ENCODE measurements around the gene NLRP3.
"Not testable (repeated sequence)": the region's sequence is repeated elsewhere in the genome, so short reads cannot be mapped to it uniquely, and the experiment has no call there.

The NLRP3 gene

DNA sequence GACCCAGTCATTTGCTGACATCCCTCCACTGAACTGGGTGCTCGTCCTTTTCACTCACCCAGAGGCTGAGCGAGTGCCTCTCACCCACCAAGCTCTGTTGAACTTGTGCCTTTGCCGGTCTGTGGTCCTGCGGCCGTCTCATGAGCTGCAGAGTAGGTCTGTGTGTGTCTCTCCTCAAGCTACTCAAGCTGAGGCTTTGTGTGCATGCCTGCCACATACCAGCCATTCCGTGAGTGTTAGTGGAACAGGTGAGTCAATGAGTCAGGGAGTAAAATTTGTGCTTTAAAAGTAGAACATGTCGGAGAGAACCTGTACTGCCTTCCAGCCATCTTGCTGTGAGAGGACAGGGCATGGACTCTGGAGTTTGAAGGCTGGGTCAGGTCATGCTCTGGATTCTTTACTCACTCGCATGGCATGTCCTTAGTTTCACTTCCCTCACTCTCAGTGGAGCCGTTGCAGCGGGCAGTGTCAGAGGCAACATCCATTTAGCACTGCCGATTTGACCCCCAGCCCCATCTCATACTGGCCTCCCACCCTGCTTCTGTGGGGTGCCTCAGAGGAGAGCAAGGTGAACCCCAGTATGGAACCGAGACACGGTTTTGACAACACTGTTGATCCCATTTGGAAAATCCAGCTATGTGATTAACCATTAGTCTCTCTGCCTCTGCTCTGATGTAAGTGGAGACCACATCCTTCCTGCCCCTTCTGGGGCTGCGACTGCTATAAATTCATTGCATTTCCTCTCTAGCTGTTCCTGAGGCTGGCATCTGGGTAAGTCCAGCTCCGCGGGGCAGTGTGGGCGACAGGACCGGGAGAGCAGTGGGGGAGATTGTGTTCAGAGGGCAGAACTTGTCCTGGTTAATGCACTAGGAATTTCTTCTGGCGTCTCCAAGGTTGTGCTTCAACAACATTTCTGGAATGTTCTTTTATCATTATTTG is at the start of gene NLRP3:
NLRP3 (plus strand) TSS at position 751 of the 939 bp plus-strand sequence. CDS start 2,628 bp downstream, outside the sequence.
- Histone ChIP-seq H3K4me1 (peaks cover 51 to 91% (median 72%) of the 10 kb centered on the region in 10 experiments), H3K9ac (peak within 1 kb of the TSS; percentile 87 to 98 (median 95)), H3K36me3 (peaks cover 27 to 41% (median 36%) of the 10 kb centered on the region in 11 experiments), H3K4me2 (peak within 1 kb of the TSS; percentile 83 to 99 (median 94)), H3K4me3 (peak within 1 kb of the TSS; percentile 70 to 96 (median 87)), H3K27me3 (no peaks in the 10 kb centered on the region), H4K20me1 (peaks cover 15 to 43% (median 36%) of the 10 kb centered on the region in 11 experiments), H3K9me3 (replicated peaks in 1 of 11) (peaks cover 0 to 25% (median 20%) of the 10 kb centered on the region in 11 experiments; a peak in 15 of 22 replicates), H3K27ac (peak within 1 kb of the TSS; percentile 82 to 99 (median 97))
- TF ChIP-seq Cebpa-rat (IDR thresholded peaks at IDR 0.05) = peak in 8 of 11 experiments; percentile 23 to 70 (median 44); a peak in 10 of 22 replicates

DNA sequence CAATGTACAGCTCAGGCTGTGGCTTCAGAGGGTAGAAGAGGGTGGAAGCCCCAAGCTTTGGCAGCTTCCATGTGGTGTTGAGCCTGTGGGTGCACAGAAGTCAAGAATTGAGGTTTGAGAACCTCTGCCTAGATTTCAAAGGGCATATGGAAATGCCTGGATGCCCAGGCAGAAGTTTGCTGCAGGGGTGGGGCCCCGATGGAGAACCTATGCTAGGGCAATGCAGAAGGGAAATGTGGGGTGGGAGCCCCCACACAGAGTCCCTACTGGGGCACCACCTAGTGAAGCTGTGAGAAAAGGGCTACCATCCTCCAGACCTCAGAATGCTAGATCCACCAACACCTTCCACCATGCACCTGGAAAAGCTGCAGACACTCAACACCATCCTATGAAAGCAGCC is 49.6 kb upstream of the NLRP3 start:
- Histone ChIP-seq H3K36me3 (peaks cover 0 to 13% (median 0%) of the 10 kb centered on the region in 11 experiments; a peak in 1 of 22 replicates), H3K9me3 (replicated peaks in 1 of 11) (peaks cover 34 to 44% (median 39%) of the 10 kb centered on the region in 11 experiments), H3K4me3 (0 out of 20 replicates have a peak overlapping the region, but pooled peaks of 1 of the 10 experiments have one; percentile 31), H3K4me1 (peaks cover 16 to 32% (median 19%) of the 10 kb centered on the region in 10 experiments; a peak in 19 of 20 replicates)
- not testable (repeated sequence) for H3K27me3 ChIP-seq, H3K27ac ChIP-seq, H4K20me1 ChIP-seq, H3K9ac ChIP-seq, H3K4me2 ChIP-seq

DNA sequence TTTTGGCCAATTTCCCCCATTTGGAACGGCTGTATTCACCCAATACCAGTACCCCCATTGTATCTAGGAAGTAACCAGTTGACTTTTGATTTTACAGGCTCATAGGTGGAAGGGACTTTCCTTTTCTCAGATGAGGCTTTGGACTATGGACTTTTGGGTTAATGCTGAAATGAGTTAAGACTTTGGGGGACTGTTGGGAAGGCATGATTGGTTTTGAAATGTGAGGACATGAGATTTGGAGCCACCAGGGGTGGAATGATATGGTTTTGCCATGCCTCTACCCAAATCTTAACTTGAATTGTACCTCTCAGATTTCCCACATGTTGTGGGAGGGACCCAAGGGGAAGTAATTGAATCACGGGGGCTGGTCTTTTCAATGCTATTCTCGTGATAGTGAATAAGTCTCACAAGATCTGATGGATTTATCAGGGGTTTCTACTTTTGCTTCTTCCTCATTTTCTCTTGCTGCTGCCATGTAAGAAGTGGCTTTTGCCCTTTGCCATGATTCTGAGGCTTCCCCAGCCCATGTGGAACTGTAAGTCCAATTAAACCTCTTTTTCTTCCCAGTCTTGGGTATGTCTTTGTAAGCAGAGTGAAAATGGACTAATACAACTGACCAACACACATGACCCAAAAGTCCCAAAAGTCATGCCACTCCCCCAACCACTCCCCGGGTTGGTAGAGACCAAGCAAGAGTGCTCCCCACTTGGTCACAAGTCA is 48.9 kb upstream of the NLRP3 start:
- TF ChIP-seq Cebpa-rat (IDR thresholded peaks at IDR 0.05) = no peak
- no peak overlapping the region for H3K9ac ChIP-seq
- H3K27me3 ChIP-seq = no peaks in the 10 kb centered on the region
- H3K9me3 ChIP-seq (replicated peaks in 1 of 11) = peaks cover 34 to 44% (median 39%) of the 10 kb centered on the region in 11 experiments
- H3K4me3 ChIP-seq = no peak overlapping the region
- H4K20me1 ChIP-seq = no peaks in the 10 kb centered on the region
- peak overlapping the region in 9 of 11 experiments; percentile 14 to 44 (median 36); a peak in 12 of 22 replicates for H3K4me2 ChIP-seq
- H3K36me3 ChIP-seq = peaks cover 0 to 13% (median 0%) of the 10 kb centered on the region in 11 experiments; a peak in 1 of 22 replicates
- H3K4me1 ChIP-seq = peaks cover 16 to 28% (median 18%) of the 10 kb centered on the region in 10 experiments; a peak in 19 of 20 replicates
- peak overlapping the region in 3 of 11 experiments; percentile 27 to 49 (median 27); a peak in 6 of 22 replicates for H3K27ac ChIP-seq

DNA sequence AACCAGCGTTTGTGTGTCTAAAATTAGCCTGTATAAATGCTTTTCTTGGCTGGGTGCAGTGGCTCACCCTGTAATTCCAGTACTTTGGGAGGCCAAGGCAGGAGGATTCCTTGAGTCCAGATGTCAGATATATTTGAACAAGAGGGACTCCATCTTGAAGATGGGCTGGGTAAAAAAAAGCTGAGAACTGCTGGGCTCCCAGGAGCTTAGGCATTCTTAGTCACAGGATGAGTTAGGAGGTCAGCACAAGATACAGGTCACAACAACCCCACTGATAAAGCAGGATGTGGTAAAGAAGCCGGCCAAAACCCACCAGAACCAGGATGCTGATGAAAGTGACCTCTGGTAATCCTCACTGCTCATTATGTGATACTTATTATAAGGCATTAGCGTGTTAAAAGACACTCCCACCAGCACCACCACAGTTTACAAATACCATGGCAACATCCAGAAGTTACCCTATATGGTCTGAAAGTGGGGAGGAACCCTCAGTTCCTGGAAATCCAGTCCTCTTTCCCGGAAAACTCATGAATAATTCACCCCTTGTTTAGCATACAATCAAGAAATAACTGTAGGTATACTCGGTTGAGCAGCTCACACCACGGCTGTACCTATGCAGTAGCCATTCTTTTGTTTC is 48.1 kb upstream of the NLRP3 start:
- H3K9ac ChIP-seq = no peak overlapping the region
- peak overlapping the region in 3 of 11 experiments; percentile 27 to 49 (median 27); a peak in 6 of 22 replicates for H3K27ac ChIP-seq
- H3K27me3 ChIP-seq = no peaks in the 10 kb centered on the region
- peak overlapping the region in 10 of 11 experiments; percentile 21 to 44 (median 35); a peak in 15 of 22 replicates for H3K4me2 ChIP-seq
- H3K4me3 ChIP-seq = no peak overlapping the region
- H3K4me1 ChIP-seq = peaks cover 16 to 32% (median 18%) of the 10 kb centered on the region in 10 experiments; a peak in 19 of 20 replicates
- peaks cover 34 to 44% (median 39%) of the 10 kb centered on the region in 11 experiments for H3K9me3 ChIP-seq (replicated peaks in 1 of 11)
- H4K20me1 ChIP-seq = no peaks in the 10 kb centered on the region
- H3K36me3 ChIP-seq = peaks cover 0 to 13% (median 0%) of the 10 kb centered on the region in 11 experiments; a peak in 1 of 22 replicates
- no peak for TF ChIP-seq Cebpa-rat (IDR thresholded peaks at IDR 0.05)

DNA sequence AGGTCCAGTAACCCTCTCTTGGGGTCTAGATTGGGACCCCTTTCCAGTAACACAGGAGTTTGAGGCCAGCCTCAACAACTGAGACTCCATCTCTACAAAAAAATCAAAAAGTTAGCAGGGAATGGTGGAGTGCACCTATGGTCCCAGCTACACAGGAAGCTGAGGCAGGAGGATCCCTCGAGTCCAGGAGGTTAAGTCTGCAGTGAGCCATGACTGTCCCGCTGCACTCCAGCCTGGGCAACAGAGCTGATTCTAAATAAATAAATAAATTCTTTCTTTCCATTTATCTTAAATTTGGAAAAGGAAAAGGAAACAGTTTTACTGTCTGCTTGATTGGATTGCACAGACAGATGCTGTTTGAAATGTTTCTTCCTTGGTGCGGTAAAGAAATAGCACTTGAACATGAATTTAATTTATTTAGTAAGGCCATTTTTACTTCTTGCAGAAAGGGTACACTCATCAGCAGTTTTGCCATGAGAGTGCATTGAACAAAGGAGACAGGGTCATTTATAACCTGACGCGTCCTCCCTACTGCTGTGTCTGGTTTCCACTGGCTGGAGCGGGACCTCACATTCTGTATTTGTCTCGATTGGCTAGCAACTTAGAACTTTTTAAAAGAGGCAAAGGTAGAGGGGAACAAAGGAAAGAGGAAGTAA is 47.4 kb upstream of the NLRP3 start:
- Histone ChIP-seq H3K9ac (no peak overlapping the region), H3K4me2 (peak overlapping the region in 10 of 11 experiments; percentile 21 to 44 (median 35); a peak in 14 of 22 replicates), H3K27ac (peak overlapping the region in 2 of 11 experiments; percentile 27 to 49; a peak in 2 of 22 replicates), H3K27me3 (no peaks in the 10 kb centered on the region), H4K20me1 (no peaks in the 10 kb centered on the region), H3K4me1 (peaks cover 17 to 34% (median 19%) of the 10 kb centered on the region in 10 experiments; a peak in 19 of 20 replicates), H3K9me3 (replicated peaks in 1 of 11) (peaks cover 34 to 40% (median 39%) of the 10 kb centered on the region in 11 experiments), H3K36me3 (peaks cover 0 to 13% (median 0%) of the 10 kb centered on the region in 11 experiments; a peak in 1 of 22 replicates), H3K4me3 (no peak overlapping the region)
- no peak for TF ChIP-seq Cebpa-rat (IDR thresholded peaks at IDR 0.05)

DNA sequence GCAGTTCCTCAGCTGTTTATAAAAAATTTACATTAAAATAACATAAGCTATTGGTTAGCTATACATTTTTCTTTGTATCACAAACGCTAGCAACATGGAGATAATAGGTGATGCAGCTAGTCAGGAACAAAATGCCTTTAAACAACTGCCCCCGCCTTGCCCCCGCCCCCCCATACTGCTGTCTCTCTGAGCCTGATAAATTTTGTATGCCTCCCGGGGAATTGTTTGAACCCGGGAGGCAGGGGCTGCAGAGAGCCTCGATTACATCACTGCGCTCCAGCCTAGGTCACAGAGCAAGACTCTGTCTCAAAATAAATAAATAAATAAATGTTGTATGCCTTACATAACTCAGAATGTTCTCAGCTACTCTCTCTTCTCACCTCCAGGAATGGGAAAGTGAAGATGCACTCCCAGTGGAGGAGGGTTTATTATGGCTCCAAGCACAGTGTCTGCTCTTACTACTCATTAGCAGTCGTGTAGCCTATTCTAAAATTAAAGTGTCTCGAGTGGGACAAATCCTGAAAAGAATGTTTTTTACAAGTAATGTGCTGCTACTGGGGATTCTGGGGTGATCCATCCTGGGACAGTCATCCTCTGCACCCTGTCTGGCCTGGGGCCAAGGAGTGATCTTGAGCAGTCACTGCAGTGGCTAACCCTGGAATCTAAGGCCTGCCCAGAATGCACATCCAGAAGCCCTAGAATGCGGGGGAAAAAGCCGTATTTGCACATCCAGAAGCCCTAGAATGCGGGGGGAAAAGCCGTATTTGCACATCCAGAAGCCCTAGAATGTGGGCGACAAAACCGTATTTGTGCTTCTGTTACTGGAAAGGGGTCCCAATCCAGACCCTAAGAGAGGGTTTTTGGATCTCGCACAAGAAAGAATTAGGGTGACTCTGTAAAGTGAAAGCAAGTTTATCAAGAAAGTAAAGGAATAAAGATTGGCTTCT is 44.9 kb upstream of the NLRP3 start:
- Histone ChIP-seq H3K27ac (no peak overlapping the region), H3K4me3 (no peak overlapping the region), H4K20me1 (no peaks in the 10 kb centered on the region), H3K9me3 (replicated peaks in 1 of 11) (peaks cover 13 to 20% (median 15%) of the 10 kb centered on the region in 11 experiments), H3K27me3 (no peaks in the 10 kb centered on the region), H3K36me3 (peaks cover 0 to 7% (median 0%) of the 10 kb centered on the region in 11 experiments; a peak in 1 of 22 replicates), H3K4me1 (peaks cover 17 to 55% (median 22%) of the 10 kb centered on the region in 10 experiments; a peak in 19 of 20 replicates), H3K4me2 (no peak overlapping the region), H3K9ac (no peak overlapping the region)
- no peak for TF ChIP-seq Cebpa-rat (IDR thresholded peaks at IDR 0.05)

DNA sequence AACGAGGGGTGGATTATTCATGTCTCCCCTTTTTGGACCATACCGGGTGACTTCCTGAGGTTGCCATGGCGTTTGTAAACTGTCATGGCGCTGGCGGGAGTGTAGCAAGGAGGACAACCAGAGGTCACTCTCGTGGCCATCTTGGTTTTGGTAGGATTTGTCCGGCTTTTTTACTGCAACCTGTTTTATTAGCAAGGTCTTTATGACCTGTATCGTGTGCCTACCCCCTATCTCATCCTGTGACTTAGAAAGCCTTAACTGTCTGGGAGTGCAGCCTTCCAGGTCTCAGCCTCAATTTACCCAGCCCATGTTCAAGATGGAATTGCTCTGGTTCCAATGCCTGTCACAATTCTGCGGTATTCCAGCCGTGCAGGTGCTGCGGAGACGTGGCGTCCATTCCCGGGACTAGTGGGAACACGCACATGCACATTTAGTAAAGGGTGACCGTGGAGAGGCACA is 44.1 kb upstream of the NLRP3 start:
- no peak for TF ChIP-seq Cebpa-rat (IDR thresholded peaks at IDR 0.05)
- no peaks in the 10 kb centered on the region for H3K36me3 ChIP-seq
- no peaks in the 10 kb centered on the region for H3K27me3 ChIP-seq
- no peak overlapping the region for H3K4me3 ChIP-seq
- H4K20me1 ChIP-seq = no peaks in the 10 kb centered on the region
- H3K9me3 ChIP-seq (replicated peaks in 1 of 11) = peaks cover 5 to 13% (median 8%) of the 10 kb centered on the region in 11 experiments
- peak overlapping the region in 3 of 11 experiments; percentile 12 to 44 (median 14); a peak in 3 of 22 replicates for H3K27ac ChIP-seq
- no peak overlapping the region for H3K9ac ChIP-seq
- peaks cover 17 to 57% (median 22%) of the 10 kb centered on the region in 10 experiments; a peak in 19 of 20 replicates for H3K4me1 ChIP-seq
- H3K4me2 ChIP-seq = no peak overlapping the region

Data from BLaER1 treated with 17β-estradiol and CSF1 and Interleukin-3, amounts not matched to agents 10 nM and 100 nM (cell line).